Esophagus muscularis mucosa (tissue), 4 donors: ENCODE data around the gene SNX18. TPM values are rescaled to one million over a fixed set of nuclear protein-coding genes. Genes with fewer than 3 reads are reported as not detected.

Experiments
- DNase-seq: peaks from one replicate; pipeline ENCODE4 v3.0.0-alpha.2; 2017; ENCODE audit errors: extremely low spot score
- H3K27ac ChIP-seq, 4 donors: fragments of 200-600 bp; sonication (generic); replicated peaks in 1 of 4; 1 replicate in 3 of 4; 2 replicates in 1 of 4; pipeline ENCODE4 v1.5.1; 2016 to 2019; ENCODE audit warnings: mild to moderate bottlenecking in 1 of 4
- H3K27me3 ChIP-seq, 4 donors: fragments of 200-600 bp; sonication (generic); one replicate each; pipeline versions ENCODE4 v1.5.1 to v1.6.0; 2016 to 2019
- H3K36me3 ChIP-seq, 4 donors: fragments of 200-600 bp; sonication (generic); one replicate each; pipeline ENCODE4 v1.5.1; 2016 to 2019
- H3K4me1 ChIP-seq, 4 donors: fragments of 200-600 bp; sonication (generic); one replicate each; pipeline ENCODE4 v1.5.1; 2016 to 2019
- H3K4me3 ChIP-seq, 4 donors: fragments of 200-600 bp; sonication (generic); 1 replicate in 2 of 4; 2 replicates in 2 of 4; pipeline ENCODE4 v1.5.1; 2016 to 2019; ENCODE audit warnings: mild to moderate bottlenecking in 4 of 4, moderate library complexity in 1 of 4
- H3K9me3 ChIP-seq, 4 donors: fragments of 200-600 bp; sonication (generic); 1 replicate in 3 of 4; 2 replicates in 1 of 4; pipeline ENCODE4 v1.5.1; 2016 to 2019
- EP300 ChIP-seq: sonication (generic); formaldehyde crosslinking; IDR thresholded peaks from one replicate; pipeline ENCODE4 v1.6.1; 2017; ENCODE audit warnings: antibody characterized with exemption
- POLR2A ChIP-seq: fragments of 450-650 bp; IDR thresholded peaks from one replicate; pipeline ENCODE4 v1.6.1; 2017; ENCODE audit warnings: antibody characterized with exemption, moderate library complexity, mild to moderate bottlenecking, low read depth
- POLR2AphosphoS5 ChIP-seq, 2 donors: sonication (generic); formaldehyde crosslinking; IDR thresholded peaks; one replicate each; pipeline ENCODE4 v1.6.1; 2017; ENCODE audit warnings: antibody characterized with exemption in 2 of 2
- WGBS: methylation state at CpG from one replicate; pipeline ENCODE4 v1.1.5; 2018; 5-methylcytosine and 5-hydroxymethylcytosine counted together
- intact Hi-C: fragments of 100-400 bp; cut with DNase I; formaldehyde crosslinking; loops from one replicate; pipeline ENCODE4 v1.15.1; 2023
- total RNA-seq, 4 donors: library from RNA; depleted of rRNA; stranded (reverse); fragments of >200 nt; gene quantifications; one replicate each; pipeline versions ENCODE4 v1.1.0 to v1.2.1, GENCODE V29; 2016
- TF ChIP-seq, protein P1 (sequence below), 3 experiments: fragments of 200-600 bp in 2 of 3; fragments of 450-650 bp in 1 of 3; sonication (generic) in 2 of 3; IDR thresholded peaks; one replicate each; pipeline ENCODE4 v1.5.1; 2017 to 2019; ENCODE audit warnings: antibody characterized with exemption in 3 of 3, mild to moderate bottlenecking in 2 of 3, moderate library complexity in 1 of 3

Gene SNX18
- total RNA-seq, 4 donors from 2014 or later = 34.1 to 93.3 (median 57.4) TPM

- no peak for DNase-seq
- Histone ChIP-seq H3K9me3 (no peaks in the 10 kb centered on the region), H3K4me3 (no peak overlapping the region), H3K36me3 (no peaks in the 10 kb centered on the region), H3K27ac (no peak overlapping the region), H3K27me3 (no peaks in the 10 kb centered on the region), H3K4me1 (no peaks in the 10 kb centered on the region)
- TF ChIP-seq POLR2AphosphoS5 (IDR thresholded peaks at IDR 0.05) = no peak
- no peak for TF ChIP-seq EP300
- no peak for TF ChIP-seq POLR2A
- TF ChIP-seq, protein P1, sequence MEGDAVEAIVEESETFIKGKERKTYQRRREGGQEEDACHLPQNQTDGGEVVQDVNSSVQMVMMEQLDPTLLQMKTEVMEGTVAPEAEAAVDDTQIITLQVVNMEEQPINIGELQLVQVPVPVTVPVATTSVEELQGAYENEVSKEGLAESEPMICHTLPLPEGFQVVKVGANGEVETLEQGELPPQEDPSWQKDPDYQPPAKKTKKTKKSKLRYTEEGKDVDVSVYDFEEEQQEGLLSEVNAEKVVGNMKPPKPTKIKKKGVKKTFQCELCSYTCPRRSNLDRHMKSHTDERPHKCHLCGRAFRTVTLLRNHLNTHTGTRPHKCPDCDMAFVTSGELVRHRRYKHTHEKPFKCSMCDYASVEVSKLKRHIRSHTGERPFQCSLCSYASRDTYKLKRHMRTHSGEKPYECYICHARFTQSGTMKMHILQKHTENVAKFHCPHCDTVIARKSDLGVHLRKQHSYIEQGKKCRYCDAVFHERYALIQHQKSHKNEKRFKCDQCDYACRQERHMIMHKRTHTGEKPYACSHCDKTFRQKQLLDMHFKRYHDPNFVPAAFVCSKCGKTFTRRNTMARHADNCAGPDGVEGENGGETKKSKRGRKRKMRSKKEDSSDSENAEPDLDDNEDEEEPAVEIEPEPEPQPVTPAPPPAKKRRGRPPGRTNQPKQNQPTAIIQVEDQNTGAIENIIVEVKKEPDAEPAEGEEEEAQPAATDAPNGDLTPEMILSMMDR (IDR thresholded peaks at IDR 0.05) = no peak
- intact Hi-C loops = no loop called here
- 87% methylated on average over 1 of the region's 1 CpG for WGBS
Observed at GRCh38 chr5:54563083-54563761, 45.7 kb downstream of the SNX18 start.

- intact Hi-C loops = no loop called here
- 85% methylated on average over 2 of the region's 2 CpGs for WGBS
- no peak for TF ChIP-seq POLR2A
- no peak for TF ChIP-seq EP300
- no peak for TF ChIP-seq POLR2AphosphoS5 (IDR thresholded peaks at IDR 0.05)
- TF ChIP-seq, protein P1 (IDR thresholded peaks at IDR 0.05) = no peak
- no peaks in the 10 kb centered on the region for H3K9me3 ChIP-seq
- H3K36me3 ChIP-seq = no peaks in the 10 kb centered on the region
- no peak for DNase-seq
- peaks cover 5 to 13% (median 10%) of the 10 kb centered on the region in 4 donors for H3K4me1 ChIP-seq
- no peak overlapping the region for H3K4me3 ChIP-seq
- H3K27ac ChIP-seq = no peak overlapping the region
- no peaks in the 10 kb centered on the region for H3K27me3 ChIP-seq
Observed at GRCh38 chr5:54567996-54568395, 50.4 kb downstream of the SNX18 start.

DNA sequence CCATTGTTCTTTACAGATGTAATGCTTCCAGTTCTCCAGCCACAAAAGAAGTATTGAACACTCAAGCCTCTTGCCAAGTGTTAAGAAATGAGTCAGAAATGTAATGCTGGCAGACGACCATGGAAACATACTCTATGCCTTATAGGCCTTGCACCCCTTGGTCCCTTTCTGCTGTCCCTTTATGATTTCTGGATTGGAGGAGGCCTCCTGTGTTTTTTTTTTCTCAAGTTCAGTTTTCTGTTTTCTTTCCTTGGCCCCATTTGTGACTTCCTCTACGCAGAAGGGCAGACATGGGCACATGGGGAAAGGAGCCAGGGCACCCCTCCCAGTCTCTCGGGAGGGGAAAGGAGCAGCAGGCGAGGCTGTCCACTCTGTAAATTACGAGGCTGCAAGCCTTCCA lies 53.4 kb downstream of the SNX18 start:
- intact Hi-C loops = no loop called here
- H3K27ac ChIP-seq = peak overlapping the region in 1 of 4 donors; percentile 14
- WGBS = 63% methylated on average over 5 of the region's 5 CpGs
- no peaks in the 10 kb centered on the region for H3K9me3 ChIP-seq
- DNase-seq = no peak
- H3K27me3 ChIP-seq = no peaks in the 10 kb centered on the region
- H3K4me1 ChIP-seq = peaks cover 5 to 13% (median 10%) of the 10 kb centered on the region in 4 donors
- no peak overlapping the region for H3K4me3 ChIP-seq
- no peak for TF ChIP-seq POLR2AphosphoS5 (IDR thresholded peaks at IDR 0.05)
- TF ChIP-seq EP300 = no peak
- no peak for TF ChIP-seq POLR2A
- TF ChIP-seq, protein P1 (IDR thresholded peaks at IDR 0.05) = no peak
- no peaks in the 10 kb centered on the region for H3K36me3 ChIP-seq

- H3K9me3 ChIP-seq = no peaks in the 10 kb centered on the region
- H3K4me1 ChIP-seq = peaks cover 5 to 13% (median 10%) of the 10 kb centered on the region in 4 donors
- H3K36me3 ChIP-seq = no peaks in the 10 kb centered on the region
- 88% methylated on average over 5 of the region's 5 CpGs for WGBS
- intact Hi-C loops = no loop called here
- H3K27ac ChIP-seq = no peak overlapping the region
- TF ChIP-seq EP300 (no peak), POLR2AphosphoS5 (IDR thresholded peaks at IDR 0.05) (no peak), POLR2A (no peak)
- TF ChIP-seq, protein P1 (IDR thresholded peaks at IDR 0.05) = no peak
- H3K4me3 ChIP-seq = no peak overlapping the region
- no peaks in the 10 kb centered on the region for H3K27me3 ChIP-seq
- no peak for DNase-seq
Observed at GRCh38 chr5:54571462-54571861, 53.9 kb downstream of the SNX18 start.
